NCI-H128 (cell line): ENCODE data around the gene ANKFN1.

Experiments
- DNase-seq: peaks from one replicate; lab custom pipeline; 2025; ENCODE audit not compliant: unreplicated experiment; lab: John Stamatoyannopoulos, UW

The ANKFN1 gene

GRCh38 chr17:56146534-56146933 is 6.7 kb upstream of the ANKFN1 start:
- no peak for DNase-seq

- DNase-seq = no peak
Observed at GRCh38 chr17:56148333-56148732, 4.9 kb upstream of the ANKFN1 start.

- DNase-seq = no peak
Observed at GRCh38 chr17:56149266-56150036, 3.8 kb upstream of the ANKFN1 start.

- no peak for DNase-seq
Observed at GRCh38 chr17:56150649-56151048, 2.6 kb upstream of the ANKFN1 start.

- no peak for DNase-seq
Observed at GRCh38 chr17:56157845-56158244, 4.6 kb downstream of the ANKFN1 start.

- DNase-seq = no peak
Observed at GRCh38 chr17:56158344-56158743, 5.1 kb downstream of the ANKFN1 start.

- DNase-seq = no peak
Observed at GRCh38 chr17:56158915-56159825, 5.9 kb downstream of the ANKFN1 start.

- no peak for DNase-seq
Observed at GRCh38 chr17:56159826-56160380, 6.6 kb downstream of the ANKFN1 start.

- no peak for DNase-seq
Observed at GRCh38 chr17:56160422-56160821, 7.1 kb downstream of the ANKFN1 start.

GRCh38 chr17:56165072-56165641 is 11.9 kb downstream of the ANKFN1 start:
- DNase-seq = no peak

- DNase-seq = no peak
Observed at GRCh38 chr17:56167491-56167890, 14.2 kb downstream of the ANKFN1 start.

- no peak for DNase-seq
Observed at GRCh38 chr17:56169621-56170020, 16.3 kb downstream of the ANKFN1 start.

- DNase-seq = no peak
Observed at GRCh38 chr17:56171186-56171959, 18.1 kb downstream of the ANKFN1 start.

GRCh38 chr17:56172517-56172982 is 19.3 kb downstream of the ANKFN1 start:
- DNase-seq = peak; percentile 20

- DNase-seq = no peak
Observed at GRCh38 chr17:56173026-56173425, 19.8 kb downstream of the ANKFN1 start.

GRCh38 chr17:56173958-56174835 is 20.9 kb downstream of the ANKFN1 start:
- no peak for DNase-seq

GRCh38 chr17:56175299-56175955 is 22.2 kb downstream of the ANKFN1 start:
- DNase-seq = no peak

- no peak for DNase-seq
Observed at GRCh38 chr17:56176091-56176490, 22.8 kb downstream of the ANKFN1 start.

- no peak for DNase-seq
Observed at GRCh38 chr17:56177361-56177760, 24.1 kb downstream of the ANKFN1 start.
